ENCODE results near the gene THAP4.

GRCh38 chr2:241540401-241540770 is 96.6 kb downstream of the THAP4 start:
- TF ChIP-seq CTCF (IDR thresholded peaks at IDR 0.05; ENCODE audit: low read depth, low read length): no peak
- no peak for TF ChIP-seq POLR2A (IDR thresholded peaks at IDR 0.05; ENCODE audit: extremely low read depth, insufficient read length)
- no peak for TF ChIP-seq MAX (IDR thresholded peaks at IDR 0.05; ENCODE audit: low read depth, low read length)
- no peak for TF ChIP-seq MYC (IDR thresholded peaks at IDR 0.05; ENCODE audit: low read depth, low read length)

Data from NB4 (cell line).